GM12801 (cell line): ENCODE results near the gene FHIT.

Source experiments
- CTCF ChIP-seq: IDR thresholded peaks from one replicate; pipeline ENCODE4 v1.5.1; 2011; ENCODE audit warnings: control low read depth; ENCODE audit not compliant: insufficient read length; ENCODE audit errors: extremely low read depth

The FHIT gene

GRCh38 chr3:59709702-59710553 is 1541.3 kb downstream of the FHIT start:
- no peak for TF ChIP-seq CTCF

- TF ChIP-seq CTCF: no peak
Measured at GRCh38 chr3:59708202-59708601, 1543.0 kb downstream of the FHIT start.

GRCh38 chr3:59704292-59704691 is 1547.0 kb downstream of the FHIT start:
- no peak for TF ChIP-seq CTCF

- TF ChIP-seq CTCF: no peak
Measured at GRCh38 chr3:59699648-59700320, 1551.5 kb downstream of the FHIT start.
